Adrenal gland (tissue), 12 donors: ENCODE data around the gene PRR5. TPM values are rescaled to one million over a fixed set of nuclear protein-coding genes. Genes with fewer than 3 reads are reported as not detected.

Experiments used
- DNase-seq, 7 donors: peaks; one replicate each; pipeline ENCODE4 v3.0.0-alpha.2; 2019 to 2020
- H3K27ac ChIP-seq, 5 donors: fragments of 200-600 bp; sonication (generic) in 4 of 5; 1 replicate in 3 of 5; 2 replicates in 2 of 5; pipeline versions ENCODE4 v1.5.1 to v1.8.0; 2016 to 2020; ENCODE audit warnings: mild to moderate bottlenecking in 1 of 5
- H3K27me3 ChIP-seq: fragments of 200-600 bp; 2 replicates; pipeline ENCODE4 v1.8.0; 2021
- H3K36me3 ChIP-seq, 2 donors: fragments of 200-600 bp; replicated peaks in 1 of 2; 1 replicate in 1 of 2; 2 replicates in 1 of 2; pipeline versions ENCODE4 v1.5.1 to v1.8.0; 2018 to 2022
- H3K4me1 ChIP-seq, 2 donors: fragments of 200-600 bp; replicated peaks in 1 of 2; 1 replicate in 1 of 2; 2 replicates in 1 of 2; pipeline versions ENCODE4 v1.5.1 to v1.8.0; 2018 to 2021
- H3K4me3 ChIP-seq, 4 donors: fragments of 200-600 bp; sonication (generic) in 3 of 4; one replicate each; pipeline ENCODE4 v1.5.1; 2016 to 2018
- H3K9me3 ChIP-seq, 3 donors: fragments of 200-600 bp; sonication (generic) in 1 of 3; replicated peaks in 1 of 3; 1 replicate in 2 of 3; 2 replicates in 1 of 3; pipeline versions ENCODE4 v1.5.1 to v1.8.0; 2016 to 2021
- POLR2A ChIP-seq, 2 donors: fragments of 450-650 bp; IDR thresholded peaks; one replicate each; pipeline ENCODE4 v1.6.1; 2017; ENCODE audit warnings: antibody characterized with exemption in 2 of 2, mild to moderate bottlenecking in 2 of 2, moderate library complexity in 1 of 2
- WGBS, 4 donors: extraction: QIAGEN DNeasy Blood & Tissue Kit in 2 of 4; methylation state at CpG; one replicate each; pipeline versions ENCODE4 v1.1.5 to v1.1.7; 2013 to 2017; 5-methylcytosine and 5-hydroxymethylcytosine counted together
- intact Hi-C, 2 donors: fragments of 100-400 bp; cut with DNase I; formaldehyde crosslinking; loops; one replicate each; pipeline versions ENCODE4 v1.14.1 to v1.15.0; 2022 to 2023
- polyA plus RNA-seq, 3 donors: library from polyadenylated mRNA; stranded (reverse); fragments of 200-250 nt in 2 of 3; fragments of 350-450 nt in 1 of 3; fragmentation: Illumina TruSeq in 1 of 3; extraction: RNeasy Lipid Tissue Mini Kit (QIAGEN cat#74804) in 1 of 3; gene quantifications; one replicate each; pipeline ENCODE4 v1.2.3, GENCODE V29; 2013 to 2014
- total RNA-seq, 9 donors: library from RNA; depleted of rRNA in 4 of 9; stranded (reverse); fragments of >200 nt in 4 of 9; fragments of 120-200 nt in 1 of 9; fragmentation: NEBNext Ultra II Directional in 1 of 9; extraction: Animal tissue kit (Norgen Biotek cat#: 25700) in 1 of 9; gene quantifications; one replicate each; pipeline versions ENCODE4 v1.1.0 to v1.2.4, GENCODE V29; 2013 to 2023
- TF ChIP-seq, protein P1 (sequence below), 6 experiments: fragments of 450-650 bp in 4 of 6; fragments of 200-600 bp in 2 of 6; sonication (generic) in 1 of 6; IDR thresholded peaks; 1 replicate in 5 of 6; 2 replicates in 1 of 6; pipeline versions ENCODE4 v1.5.1 to v1.8.0; 2016 to 2021; ENCODE audit warnings: antibody characterized with exemption in 6 of 6, mild to moderate bottlenecking in 2 of 6, moderate library complexity in 1 of 6
- donor health status: healthy with polysubstance abuse.
- donor health status: Bipolar disorder and iron deficiency.
- donor health status: DM: yes; HTN: yes; CAD: no.
- donor health status: DM: no; HTN: no; CAD: no.
- donor health status: DM: no; HTN: no; CAD: no.
- donor health status: DM: yes; HTN: yes; CAD: no.

The PRR5 gene
- total and polyA plus RNA-seq, 12 donors = 1.7 to 21.4 (median 11.7) TPM

DNA sequence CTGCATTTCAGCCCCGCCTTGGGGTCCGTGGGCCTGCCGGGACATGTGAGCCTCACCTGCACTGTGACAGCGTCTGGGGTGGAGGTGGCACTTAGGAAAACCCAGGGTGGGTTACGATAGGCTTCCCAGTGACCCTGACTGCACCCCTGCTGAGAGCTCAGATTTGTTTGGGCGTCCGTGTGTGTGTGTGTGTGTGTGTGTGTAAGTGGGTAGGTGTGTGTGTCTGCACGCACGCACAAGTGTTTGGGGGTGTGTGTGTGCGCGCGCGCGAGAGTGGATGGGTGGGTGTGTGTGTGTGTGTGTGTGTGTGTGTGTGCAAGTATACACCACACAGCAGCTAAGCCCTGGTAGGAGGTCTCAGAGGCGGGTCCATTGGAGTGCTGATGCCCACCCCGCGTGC lies 38.3 kb downstream of the PRR5 start:
- no peaks in the 10 kb centered on the region for H3K4me1 ChIP-seq
- H3K9me3 ChIP-seq = no peaks in the 10 kb centered on the region
- TF ChIP-seq, protein P1, sequence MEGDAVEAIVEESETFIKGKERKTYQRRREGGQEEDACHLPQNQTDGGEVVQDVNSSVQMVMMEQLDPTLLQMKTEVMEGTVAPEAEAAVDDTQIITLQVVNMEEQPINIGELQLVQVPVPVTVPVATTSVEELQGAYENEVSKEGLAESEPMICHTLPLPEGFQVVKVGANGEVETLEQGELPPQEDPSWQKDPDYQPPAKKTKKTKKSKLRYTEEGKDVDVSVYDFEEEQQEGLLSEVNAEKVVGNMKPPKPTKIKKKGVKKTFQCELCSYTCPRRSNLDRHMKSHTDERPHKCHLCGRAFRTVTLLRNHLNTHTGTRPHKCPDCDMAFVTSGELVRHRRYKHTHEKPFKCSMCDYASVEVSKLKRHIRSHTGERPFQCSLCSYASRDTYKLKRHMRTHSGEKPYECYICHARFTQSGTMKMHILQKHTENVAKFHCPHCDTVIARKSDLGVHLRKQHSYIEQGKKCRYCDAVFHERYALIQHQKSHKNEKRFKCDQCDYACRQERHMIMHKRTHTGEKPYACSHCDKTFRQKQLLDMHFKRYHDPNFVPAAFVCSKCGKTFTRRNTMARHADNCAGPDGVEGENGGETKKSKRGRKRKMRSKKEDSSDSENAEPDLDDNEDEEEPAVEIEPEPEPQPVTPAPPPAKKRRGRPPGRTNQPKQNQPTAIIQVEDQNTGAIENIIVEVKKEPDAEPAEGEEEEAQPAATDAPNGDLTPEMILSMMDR (IDR thresholded peaks at IDR 0.05) = no peak
- no peak for TF ChIP-seq POLR2A (IDR thresholded peaks at IDR 0.05)
- DNase-seq = no peak
- WGBS, 4 donors = 71 to 90% (median 82%) methylated on average over 15 to 17 of the region's 17 CpGs
- H3K27ac ChIP-seq = no peak overlapping the region
- peaks cover 8% of the 10 kb centered on the region for H3K27me3 ChIP-seq
- H3K4me3 ChIP-seq = no peak overlapping the region
- H3K36me3 ChIP-seq = no peaks in the 10 kb centered on the region
- intact Hi-C loops = no loop called here

DNA sequence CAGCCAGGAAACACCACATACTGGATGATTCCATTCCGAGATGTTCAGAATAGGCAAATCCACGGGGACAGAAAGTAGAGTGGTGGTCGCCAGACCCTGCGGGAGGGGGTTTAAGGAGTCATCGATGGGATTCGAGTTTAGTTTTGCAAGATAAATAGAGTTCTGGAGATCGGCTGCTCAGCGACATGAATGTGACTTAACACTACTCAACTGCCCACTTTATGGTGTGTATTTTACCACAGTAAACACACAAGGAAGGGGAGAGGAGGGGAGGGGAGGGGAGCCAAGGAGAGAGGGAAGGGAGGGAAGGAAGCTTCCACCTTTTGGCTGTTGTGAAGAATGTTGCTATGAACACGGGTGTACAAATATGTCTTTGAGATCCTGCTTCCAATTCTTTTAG lies 39.9 kb downstream of the PRR5 start:
- no peak for DNase-seq
- 78 to 88% (median 82%) methylated on average over 9 of the region's 9 CpGs for WGBS, 4 donors
- intact Hi-C loops = no loop called here
- Histone ChIP-seq H3K9me3 (no peaks in the 10 kb centered on the region), H3K4me1 (no peaks in the 10 kb centered on the region), H3K27ac (no peak overlapping the region), H3K36me3 (no peaks in the 10 kb centered on the region), H3K27me3 (peaks cover under 1% of the 10 kb centered on the region), H3K4me3 (no peak overlapping the region)
- TF ChIP-seq, protein P1 (IDR thresholded peaks at IDR 0.05) = no peak
- no peak for TF ChIP-seq POLR2A (IDR thresholded peaks at IDR 0.05)

DNA sequence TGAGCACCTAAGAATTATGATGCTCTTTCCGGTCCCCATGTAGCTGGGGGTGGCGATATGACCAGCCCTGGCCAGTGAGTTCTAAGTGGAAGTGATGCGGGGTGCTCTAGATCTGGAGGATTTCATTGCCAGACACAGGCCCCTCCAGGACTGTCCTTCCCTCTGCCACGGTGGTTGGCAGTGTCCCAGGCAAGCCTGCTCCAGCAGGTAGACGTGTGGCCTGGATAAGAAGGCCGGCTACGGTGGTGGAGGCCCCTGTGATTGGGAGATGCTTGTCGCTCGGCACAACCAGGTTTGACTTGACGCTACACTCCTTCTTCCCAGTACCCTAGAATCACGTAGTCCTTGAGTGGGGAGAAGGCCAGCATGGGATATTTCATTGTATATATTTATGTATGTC lies 41.2 kb downstream of the PRR5 start:
- no peaks in the 10 kb centered on the region for H3K27me3 ChIP-seq

DNA sequence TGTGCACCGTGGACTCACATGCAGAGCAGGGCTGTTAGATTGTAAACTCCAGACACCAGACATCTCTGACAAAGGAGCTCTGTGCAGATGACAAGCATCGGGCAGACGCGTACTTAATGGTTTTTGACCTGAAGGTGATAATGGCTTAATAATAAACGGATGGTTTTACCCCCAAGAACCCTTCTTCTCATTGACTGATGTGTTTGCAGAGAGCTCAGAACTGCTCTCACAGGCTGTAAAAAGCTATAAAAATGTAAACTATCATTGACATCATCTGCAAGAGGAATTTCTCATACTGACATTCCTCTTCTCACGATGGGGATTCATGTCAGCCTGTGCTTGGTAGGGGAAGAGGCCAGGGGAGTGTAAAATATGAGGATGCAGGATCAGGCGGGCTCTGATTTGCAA lies 41.8 kb downstream of the PRR5 start:
- Histone ChIP-seq H3K4me3 (no peak overlapping the region), H3K36me3 (no peaks in the 10 kb centered on the region), H3K27me3 (no peaks in the 10 kb centered on the region), H3K4me1 (no peaks in the 10 kb centered on the region), H3K27ac (no peak overlapping the region), H3K9me3 (no peaks in the 10 kb centered on the region)
- TF ChIP-seq, protein P1 (IDR thresholded peaks at IDR 0.05) = no peak
- TF ChIP-seq POLR2A (IDR thresholded peaks at IDR 0.05) = no peak
- no peak for DNase-seq
- WGBS, 4 donors = 57 to 64% (median 62%) methylated on average over 7 of the region's 7 CpGs
- intact Hi-C loops = no loop called here

More for the DNA sequence above, 41.2 kb downstream of the PRR5 start:
- intact Hi-C loops = no loop called here
- DNase-seq = no peak
- no peaks in the 10 kb centered on the region for H3K4me1 ChIP-seq
- WGBS, 4 donors = 86 to 95% (median 93%) methylated on average over 3 to 11 of the region's 11 CpGs
- H3K36me3 ChIP-seq = no peaks in the 10 kb centered on the region
- no peak for TF ChIP-seq POLR2A (IDR thresholded peaks at IDR 0.05)
- TF ChIP-seq, protein P1 (IDR thresholded peaks at IDR 0.05) = no peak
- no peak overlapping the region for H3K4me3 ChIP-seq
- no peak overlapping the region for H3K27ac ChIP-seq
- H3K9me3 ChIP-seq = no peaks in the 10 kb centered on the region
